Osteocyte (in vitro differentiated cells): ENCODE data around the gene RPS6KA2. TPM values are rescaled to one million over a fixed set of nuclear protein-coding genes. Genes with fewer than 3 reads are reported as not detected.

Source experiments
- DNase-seq: peaks from one replicate; pipeline ENCODE4 v3.0.0; 2021; ENCODE audit warnings: mixed read lengths; ENCODE audit not compliant: unreplicated experiment; ENCODE audit errors: extremely low spot score
- H3K27ac Mint-ChIP-seq: one replicate; pipeline ENCODE4 v1.8.0; 2021; ENCODE audit warnings: mild to moderate bottlenecking, mixed read lengths; ENCODE audit not compliant: unreplicated experiment
- H3K27me3 Mint-ChIP-seq: one replicate; pipeline ENCODE4 v1.8.0; 2021; ENCODE audit warnings: mixed read lengths; ENCODE audit not compliant: unreplicated experiment
- H3K36me3 Mint-ChIP-seq: one replicate; pipeline ENCODE4 v1.8.0; 2021; ENCODE audit warnings: mixed read lengths; ENCODE audit not compliant: unreplicated experiment
- H3K4me1 Mint-ChIP-seq: one replicate; pipeline ENCODE4 v1.8.0; 2021; ENCODE audit warnings: mixed read lengths; ENCODE audit not compliant: unreplicated experiment
- H3K4me3 Mint-ChIP-seq: one replicate; pipeline ENCODE4 v1.8.0; 2021; ENCODE audit warnings: mild to moderate bottlenecking, moderate library complexity, mixed read lengths; ENCODE audit not compliant: unreplicated experiment
- H3K9me3 Mint-ChIP-seq: one replicate; pipeline ENCODE4 v1.8.0; 2021; ENCODE audit warnings: mixed read lengths; ENCODE audit not compliant: unreplicated experiment
- total RNA-seq: library from RNA; stranded (reverse); gene quantifications from 2 replicates; pipeline ENCODE4 v1.2.1, GENCODE V29; 2021
- TF ChIP-seq, protein P1 (sequence below): fragments of 200-600 bp; sonication (generic); IDR thresholded peaks from 2 replicates; pipeline ENCODE4 v1.5.0; 2021; ENCODE audit warnings: antibody characterized with exemption, mild to moderate bottlenecking, moderate library complexity

The RPS6KA2 gene
- total RNA-seq, 1 donor from 2014 or later: 89.9 TPM

DNA sequence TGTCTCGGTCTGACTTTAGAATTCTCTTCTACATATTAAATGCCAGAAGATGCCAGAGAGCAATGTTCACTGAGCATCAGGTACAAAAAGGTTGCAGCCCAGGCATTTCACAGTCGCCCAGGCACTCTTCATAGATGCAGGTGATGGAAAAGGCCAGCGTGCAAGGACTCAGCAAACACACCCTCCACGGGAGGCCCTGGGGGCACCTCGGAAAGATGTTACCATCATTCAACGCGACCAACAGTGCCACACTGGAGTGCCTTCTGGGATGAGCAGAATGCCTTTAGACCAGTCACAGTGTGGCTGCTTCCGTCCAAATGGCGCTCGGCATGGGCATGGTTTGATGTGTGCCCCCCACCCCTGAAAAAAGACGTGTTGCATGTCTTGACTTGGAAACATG is 36.0 kb downstream of the RPS6KA2 start:
- H3K9me3 Mint-ChIP-seq: no peaks in the 10 kb centered on the region
- no peak overlapping the region for H3K27ac Mint-ChIP-seq
- peak; percentile 71 for DNase-seq
- no peaks in the 10 kb centered on the region for H3K27me3 Mint-ChIP-seq
- H3K36me3 Mint-ChIP-seq: peaks cover 6% of the 10 kb centered on the region
- no peak overlapping the region for H3K4me3 Mint-ChIP-seq
- TF ChIP-seq, protein P1, sequence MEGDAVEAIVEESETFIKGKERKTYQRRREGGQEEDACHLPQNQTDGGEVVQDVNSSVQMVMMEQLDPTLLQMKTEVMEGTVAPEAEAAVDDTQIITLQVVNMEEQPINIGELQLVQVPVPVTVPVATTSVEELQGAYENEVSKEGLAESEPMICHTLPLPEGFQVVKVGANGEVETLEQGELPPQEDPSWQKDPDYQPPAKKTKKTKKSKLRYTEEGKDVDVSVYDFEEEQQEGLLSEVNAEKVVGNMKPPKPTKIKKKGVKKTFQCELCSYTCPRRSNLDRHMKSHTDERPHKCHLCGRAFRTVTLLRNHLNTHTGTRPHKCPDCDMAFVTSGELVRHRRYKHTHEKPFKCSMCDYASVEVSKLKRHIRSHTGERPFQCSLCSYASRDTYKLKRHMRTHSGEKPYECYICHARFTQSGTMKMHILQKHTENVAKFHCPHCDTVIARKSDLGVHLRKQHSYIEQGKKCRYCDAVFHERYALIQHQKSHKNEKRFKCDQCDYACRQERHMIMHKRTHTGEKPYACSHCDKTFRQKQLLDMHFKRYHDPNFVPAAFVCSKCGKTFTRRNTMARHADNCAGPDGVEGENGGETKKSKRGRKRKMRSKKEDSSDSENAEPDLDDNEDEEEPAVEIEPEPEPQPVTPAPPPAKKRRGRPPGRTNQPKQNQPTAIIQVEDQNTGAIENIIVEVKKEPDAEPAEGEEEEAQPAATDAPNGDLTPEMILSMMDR: no peak
- peaks cover 74% of the 10 kb centered on the region for H3K4me1 Mint-ChIP-seq

DNA sequence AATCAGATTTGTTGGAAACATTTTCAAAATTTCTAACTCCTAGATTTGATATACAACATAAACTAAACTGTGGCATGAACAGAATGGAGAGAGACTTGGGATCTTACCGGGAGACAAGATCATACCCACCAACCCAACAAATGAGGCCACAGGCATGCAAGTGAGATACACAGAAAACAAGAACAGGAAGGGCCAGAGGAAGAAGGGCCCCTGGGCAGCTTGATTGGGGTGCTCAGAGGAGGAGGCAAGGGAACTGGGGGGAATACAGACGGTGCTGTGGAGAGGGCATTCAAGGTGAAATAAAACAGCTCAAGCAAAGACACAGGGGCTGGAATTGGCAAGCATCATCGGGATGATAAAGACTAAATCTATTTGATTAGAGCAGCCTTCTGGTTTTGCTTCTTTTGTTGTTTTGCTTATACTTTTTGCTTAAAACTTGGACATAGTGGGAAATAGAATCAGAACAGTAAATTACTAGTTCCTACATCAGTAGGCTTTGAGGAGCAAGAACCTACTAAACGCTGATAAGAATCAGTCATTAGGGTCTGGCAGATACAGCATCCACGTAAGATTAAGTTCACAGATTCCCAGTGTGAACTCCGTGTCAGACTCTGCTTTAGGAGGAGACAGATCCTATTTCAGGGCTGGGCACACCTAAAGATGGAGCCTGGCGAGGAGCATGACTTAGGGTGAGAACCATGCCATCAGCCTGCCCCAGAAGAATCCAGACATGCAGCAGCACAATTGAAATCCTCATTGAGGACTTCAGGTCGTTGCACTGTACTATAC is 37.1 kb downstream of the RPS6KA2 start:
- Mint-ChIP-seq H3K27me3 (no peaks in the 10 kb centered on the region), H3K36me3 (peaks cover 6% of the 10 kb centered on the region), H3K9me3 (no peaks in the 10 kb centered on the region), H3K4me1 (peaks cover 67% of the 10 kb centered on the region), H3K4me3 (no peak overlapping the region), H3K27ac (peak overlapping the region; percentile 79)
- DNase-seq: peak; percentile 62
- TF ChIP-seq, protein P1: no peak

GRCh38 chr6:166589337-166589731 is 37.7 kb downstream of the RPS6KA2 start:
- TF ChIP-seq, protein P1: peak; percentile 8
- H3K9me3 Mint-ChIP-seq: no peaks in the 10 kb centered on the region
- H3K36me3 Mint-ChIP-seq: peaks cover 6% of the 10 kb centered on the region
- DNase-seq: no peak
- H3K4me3 Mint-ChIP-seq: no peak overlapping the region
- H3K27ac Mint-ChIP-seq: peak overlapping the region; percentile 79
- no peaks in the 10 kb centered on the region for H3K27me3 Mint-ChIP-seq
- peaks cover 65% of the 10 kb centered on the region for H3K4me1 Mint-ChIP-seq

DNA sequence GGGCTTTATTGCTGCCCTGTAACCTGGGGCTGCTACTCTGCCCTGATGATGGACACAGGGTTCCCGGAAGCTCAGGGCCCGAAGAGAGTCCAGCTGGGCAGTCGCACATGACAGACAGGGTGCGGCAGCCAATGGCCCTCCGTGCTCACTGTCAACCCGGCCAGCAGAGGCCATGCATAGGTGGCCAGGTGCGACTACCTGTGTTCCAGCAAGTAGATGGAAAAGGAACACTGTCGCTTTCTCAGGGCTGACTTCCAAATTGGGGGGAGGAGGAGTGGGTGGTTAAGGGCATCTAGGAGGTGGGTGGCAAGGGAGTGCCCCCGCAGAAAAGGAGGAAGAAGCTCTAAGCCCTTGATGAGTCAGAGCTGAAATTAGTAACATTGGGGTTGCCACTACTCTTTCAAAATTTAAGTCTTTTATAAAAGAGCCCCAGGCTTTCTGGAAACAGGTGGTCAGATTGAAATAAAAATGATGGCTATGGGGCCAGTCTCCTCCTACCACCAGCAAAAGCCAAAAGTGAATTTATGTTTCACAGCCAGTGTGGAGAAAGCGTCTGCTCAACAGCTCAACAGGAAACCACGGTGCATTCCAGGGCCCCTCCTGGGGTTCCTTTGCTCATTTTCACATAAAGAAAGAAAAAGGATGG is 38.2 kb downstream of the RPS6KA2 start:
- no peak overlapping the region for H3K4me3 Mint-ChIP-seq
- TF ChIP-seq, protein P1: no peak
- no peaks in the 10 kb centered on the region for H3K27me3 Mint-ChIP-seq
- H3K9me3 Mint-ChIP-seq: no peaks in the 10 kb centered on the region
- H3K4me1 Mint-ChIP-seq: peaks cover 63% of the 10 kb centered on the region
- peaks cover 8% of the 10 kb centered on the region for H3K36me3 Mint-ChIP-seq
- peak; percentile 75 for DNase-seq
- peak overlapping the region; percentile 79 for H3K27ac Mint-ChIP-seq
